Smooth muscle cell (in vitro differentiated cells): ENCODE results near the gene ASCL2. TPM values are rescaled to one million over a fixed set of nuclear protein-coding genes. Genes with fewer than 3 reads are reported as not detected.

Experiments used
- DNase-seq: peaks from one replicate; lab custom pipeline; 2025; ENCODE audit not compliant: unreplicated experiment; lab: John Stamatoyannopoulos, UW
- H2AFZ ChIP-seq: fragments of 200-600 bp; sonication (generic); 2 replicates; pipeline ENCODE4 v1.6.0; 2016; ENCODE audit warnings: antibody characterized with exemption, low read depth, mild to moderate bottlenecking
- H3F3A ChIP-seq: fragments of 200-600 bp; sonication (generic); 2 replicates; pipeline ENCODE4 v1.6.0; 2017; ENCODE audit warnings: antibody characterized with exemption, low read depth
- H3K27ac ChIP-seq: fragments of 200-600 bp; sonication (generic); 2 replicates; pipeline ENCODE4 v1.5.1; 2016; ENCODE audit warnings: low read depth, mild to moderate bottlenecking
- H3K27me3 ChIP-seq: fragments of 200-600 bp; sonication (generic); 2 replicates; pipeline ENCODE4 v1.6.1; 2016; ENCODE audit warnings: low read depth, mild to moderate bottlenecking
- H3K36me3 ChIP-seq: fragments of 200-600 bp; sonication (generic); 2 replicates; pipeline ENCODE4 v1.5.1; 2016; ENCODE audit warnings: low read depth
- H3K4me1 ChIP-seq: fragments of 200-600 bp; sonication (generic); 2 replicates; pipeline ENCODE4 v1.5.1; 2016; ENCODE audit warnings: low read depth
- H3K4me2 ChIP-seq: fragments of 200-600 bp; sonication (generic); 2 replicates; pipeline ENCODE4 v1.6.0; 2016; ENCODE audit warnings: mild to moderate bottlenecking
- H3K4me3 ChIP-seq: fragments of 200-600 bp; sonication (generic); 2 replicates; pipeline ENCODE4 v1.5.1; 2016; ENCODE audit warnings: mild to moderate bottlenecking
- H3K79me2 ChIP-seq: fragments of 200-600 bp; sonication (generic); 2 replicates; pipeline ENCODE4 v1.6.0; 2016; ENCODE audit warnings: low read depth, mild to moderate bottlenecking
- H3K9ac ChIP-seq: fragments of 200-600 bp; sonication (generic); 2 replicates; pipeline ENCODE4 v1.6.0; 2016; ENCODE audit warnings: low read depth
- H3K9me3 ChIP-seq: fragments of 200-600 bp; sonication (generic); replicated peaks from 2 replicates; pipeline ENCODE4 v1.5.1; 2016; ENCODE audit warnings: low read depth
- H4K20me1 ChIP-seq: fragments of 200-600 bp; sonication (generic); 2 replicates; pipeline ENCODE4 v1.6.0; 2016; ENCODE audit warnings: low read depth
- CTCF ChIP-seq: fragments of 200-600 bp; sonication (generic); IDR thresholded peaks from 2 replicates; pipeline ENCODE4 v1.5.1; 2017; ENCODE audit warnings: borderline replicate concordance, mild to moderate bottlenecking, antibody characterized with exemption; ENCODE audit not compliant: insufficient read depth, poor library complexity, severe bottlenecking
- WGBS: methylation state at CpG from one replicate; pipeline ENCODE4 v1.1.7; 2016; ENCODE audit warnings: low lambda C conversion rate; 5-methylcytosine and 5-hydroxymethylcytosine counted together
- polyA plus RNA-seq: library from polyadenylated mRNA; unstranded; fragments of >200 nt; fragmentation: Nextera tagmentation; extraction: Ambion mirVana; gene quantifications from 2 replicates; pipeline ENCODE4 v1.2.1, GENCODE V29; 2016
- total RNA-seq: library from RNA; depleted of rRNA; stranded (reverse); fragments of >200 nt; gene quantifications from 2 replicates; pipeline ENCODE4 v1.2.3, GENCODE V29; 2014

Gene ASCL2
- total and polyA plus RNA-seq, 2 experiments from 2014 or later = 0.33 TPM; not detected in 1

GRCh38 chr11:2266586-2267305 lies 3.6 kb downstream of the ASCL2 start:
- Histone ChIP-seq H3K9ac (no peak overlapping the region), H3K4me3 (no peak overlapping the region), H3K27me3 (peaks cover 56% of the 10 kb centered on the region), H3K27ac (no peak overlapping the region), H3F3A (no peaks in the 10 kb centered on the region), H3K4me1 (peaks cover 4% of the 10 kb centered on the region), H3K36me3 (no peaks in the 10 kb centered on the region), H4K20me1 (no peaks in the 10 kb centered on the region), H3K4me2 (no peak overlapping the region), H3K79me2 (no peaks in the 10 kb centered on the region), H2AFZ (no peak overlapping the region), H3K9me3 (no peaks in the 10 kb centered on the region)
- WGBS = 95% methylated on average over 26 of the region's 26 CpGs
- TF ChIP-seq CTCF = no peak
- no peak for DNase-seq

GRCh38 chr11:2265854-2266585 lies 4.4 kb downstream of the ASCL2 start:
- H3K4me2 ChIP-seq = no peak overlapping the region
- no peak overlapping the region for H3K27ac ChIP-seq
- no peaks in the 10 kb centered on the region for H3F3A ChIP-seq
- no peak for TF ChIP-seq CTCF
- no peaks in the 10 kb centered on the region for H3K79me2 ChIP-seq
- no peak overlapping the region for H3K4me3 ChIP-seq
- no peaks in the 10 kb centered on the region for H3K36me3 ChIP-seq
- WGBS = 95% methylated on average over 24 of the region's 24 CpGs
- peaks cover 4% of the 10 kb centered on the region for H3K4me1 ChIP-seq
- H3K27me3 ChIP-seq = peaks cover 48% of the 10 kb centered on the region
- H3K9ac ChIP-seq = no peak overlapping the region
- no peak for DNase-seq
- H4K20me1 ChIP-seq = no peaks in the 10 kb centered on the region
- H2AFZ ChIP-seq = no peak overlapping the region
- H3K9me3 ChIP-seq = no peaks in the 10 kb centered on the region

- Histone ChIP-seq H3K4me1 (peaks cover 4% of the 10 kb centered on the region), H3K27ac (no peak overlapping the region), H3K79me2 (no peaks in the 10 kb centered on the region), H3K9ac (no peak overlapping the region), H3K27me3 (peaks cover 42% of the 10 kb centered on the region), H3K4me2 (no peak overlapping the region), H3K4me3 (no peak overlapping the region), H2AFZ (no peak overlapping the region), H3F3A (no peaks in the 10 kb centered on the region), H3K36me3 (no peaks in the 10 kb centered on the region), H3K9me3 (no peaks in the 10 kb centered on the region), H4K20me1 (no peaks in the 10 kb centered on the region)
- no peak for TF ChIP-seq CTCF
- no peak for DNase-seq
- 82% methylated on average over 2 of the region's 2 CpGs for WGBS
These were observed 5.0 kb downstream of the ASCL2 start for GRCh38 chr11:2265396-2265795.
